ENCODE data around the gene BSG.

DNA sequence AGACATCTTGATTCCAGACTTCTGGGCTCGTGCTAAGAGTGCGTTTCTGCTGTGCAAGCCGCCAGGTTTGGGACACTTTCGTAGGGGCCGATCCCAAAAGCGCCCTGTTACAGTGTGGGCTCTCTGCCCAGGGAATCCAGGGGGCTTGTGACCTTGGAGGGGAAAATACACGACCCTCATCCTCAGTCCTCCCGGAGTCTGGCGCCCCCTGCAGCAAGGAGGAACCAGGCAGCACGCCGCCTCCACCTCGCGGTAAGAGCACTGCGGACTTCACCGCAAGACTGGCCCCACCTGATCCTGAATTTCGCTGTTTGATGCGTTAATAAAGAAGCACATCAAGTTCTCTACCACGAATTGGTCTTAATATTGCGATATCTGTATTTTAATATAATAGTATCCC lies 55.8 kb downstream of the BSG start:
- TF ChIP-seq, protein P1, sequence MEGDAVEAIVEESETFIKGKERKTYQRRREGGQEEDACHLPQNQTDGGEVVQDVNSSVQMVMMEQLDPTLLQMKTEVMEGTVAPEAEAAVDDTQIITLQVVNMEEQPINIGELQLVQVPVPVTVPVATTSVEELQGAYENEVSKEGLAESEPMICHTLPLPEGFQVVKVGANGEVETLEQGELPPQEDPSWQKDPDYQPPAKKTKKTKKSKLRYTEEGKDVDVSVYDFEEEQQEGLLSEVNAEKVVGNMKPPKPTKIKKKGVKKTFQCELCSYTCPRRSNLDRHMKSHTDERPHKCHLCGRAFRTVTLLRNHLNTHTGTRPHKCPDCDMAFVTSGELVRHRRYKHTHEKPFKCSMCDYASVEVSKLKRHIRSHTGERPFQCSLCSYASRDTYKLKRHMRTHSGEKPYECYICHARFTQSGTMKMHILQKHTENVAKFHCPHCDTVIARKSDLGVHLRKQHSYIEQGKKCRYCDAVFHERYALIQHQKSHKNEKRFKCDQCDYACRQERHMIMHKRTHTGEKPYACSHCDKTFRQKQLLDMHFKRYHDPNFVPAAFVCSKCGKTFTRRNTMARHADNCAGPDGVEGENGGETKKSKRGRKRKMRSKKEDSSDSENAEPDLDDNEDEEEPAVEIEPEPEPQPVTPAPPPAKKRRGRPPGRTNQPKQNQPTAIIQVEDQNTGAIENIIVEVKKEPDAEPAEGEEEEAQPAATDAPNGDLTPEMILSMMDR (IDR thresholded peaks at IDR 0.05; ENCODE audit: poor library complexity) = peak; percentile 26
- no peak for TF ChIP-seq EZH2 (IDR thresholded peaks at IDR 0.05; ENCODE audit: borderline replicate concordance)

Data from hepatocyte (in vitro differentiated cells).